ENCODE data around the gene BRD1.

The BRD1 gene

DNA sequence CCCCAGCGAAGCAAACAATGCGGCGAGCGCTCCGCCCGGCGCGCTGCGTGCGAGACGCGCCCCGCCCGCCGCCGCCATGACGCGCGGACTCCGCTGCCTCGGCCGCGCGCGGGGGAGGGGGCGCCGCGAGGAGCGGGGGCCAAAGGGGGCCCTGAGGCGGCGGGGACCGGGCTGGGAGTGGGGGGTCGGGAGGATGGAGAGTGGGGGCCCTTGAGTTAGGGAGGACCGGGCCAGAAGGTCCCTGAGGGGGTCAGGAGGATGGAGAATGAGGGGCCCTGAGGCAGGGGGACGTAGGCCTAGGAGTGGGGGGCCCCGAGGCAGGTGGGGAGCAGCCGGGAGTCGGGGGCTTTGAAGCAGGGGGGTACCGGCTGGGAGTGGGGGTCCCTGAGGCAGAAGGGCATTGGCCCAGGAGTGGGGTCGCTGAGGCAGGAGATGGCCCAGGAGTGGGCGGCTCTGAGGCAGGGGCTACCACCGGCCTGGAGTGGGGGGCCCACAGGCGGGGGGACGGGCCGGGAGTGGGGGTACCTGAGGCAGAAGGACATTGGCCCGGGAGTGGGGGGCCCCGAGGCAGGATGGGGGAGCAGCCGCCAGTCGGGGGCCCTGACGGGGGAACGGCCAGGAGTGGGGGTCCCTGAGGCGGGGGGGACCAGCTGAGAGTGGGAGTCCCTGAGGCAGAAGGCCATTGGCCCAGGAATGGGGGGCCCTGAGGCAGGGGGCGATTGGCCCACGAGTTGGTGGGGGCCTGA lies at the start of gene BRD1:
BRD1 (minus strand) TSS at position 21 of the 746 bp plus-strand sequence. CDS start 3,556 bp downstream, outside the sequence.
- peak; percentile 61 for DNase-seq (ENCODE audit: low spot score)

DNA sequence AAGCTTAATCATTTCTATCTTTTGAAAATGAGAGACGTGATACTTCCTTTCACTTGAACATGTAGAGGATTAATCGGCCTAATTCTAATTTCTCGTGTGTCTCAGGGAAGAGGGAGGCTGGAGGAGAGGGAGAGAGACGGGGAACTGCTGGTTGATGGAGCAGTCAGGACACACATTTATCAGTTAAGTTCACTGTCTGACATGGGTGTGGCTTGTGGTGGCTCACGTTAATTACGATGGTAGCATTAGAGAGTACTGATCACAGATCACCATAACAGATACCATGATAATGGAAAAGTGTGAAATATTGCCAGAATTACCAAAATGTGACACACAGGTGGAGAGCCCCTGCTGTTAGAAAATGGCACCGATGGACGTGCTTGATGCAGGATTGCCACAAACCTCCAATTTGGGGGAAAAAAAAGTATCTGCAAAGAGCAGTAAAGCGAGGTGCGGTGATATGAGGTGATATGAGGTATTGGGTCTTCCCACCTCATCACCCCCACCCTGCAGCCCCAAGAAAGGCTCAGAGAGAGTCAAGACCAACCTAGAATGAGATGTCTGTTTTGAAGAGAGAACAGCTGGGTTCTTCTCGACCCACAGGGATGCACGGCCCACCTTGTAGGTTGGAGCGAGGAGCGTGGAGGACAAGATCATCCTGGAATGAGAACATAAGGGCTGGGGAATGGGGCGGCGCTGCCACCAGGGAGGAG lies 45.7 kb upstream of the BRD1 start:
- no peak for DNase-seq (ENCODE audit: low spot score)

DNA sequence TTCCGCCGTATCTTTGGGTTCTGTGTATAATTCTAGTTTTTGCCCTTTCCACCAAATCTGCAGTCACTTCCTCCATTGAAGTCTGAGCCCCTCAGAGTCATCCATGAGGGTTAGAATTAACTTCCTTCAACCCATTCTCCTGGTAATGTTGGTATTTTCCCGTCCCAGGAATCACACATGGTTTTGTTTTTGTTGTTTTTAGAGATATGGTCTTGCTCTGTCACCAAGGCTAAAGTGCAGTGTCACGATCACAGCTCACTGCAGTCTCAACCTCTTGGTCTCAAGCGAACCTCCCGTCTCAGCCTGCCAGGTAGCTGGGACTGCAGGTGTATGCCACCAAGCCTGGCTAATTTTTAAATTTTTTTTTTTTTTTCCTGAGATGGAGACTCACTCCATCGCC lies 44.7 kb upstream of the BRD1 start:
- no peak for DNase-seq (ENCODE audit: low spot score)

DNA sequence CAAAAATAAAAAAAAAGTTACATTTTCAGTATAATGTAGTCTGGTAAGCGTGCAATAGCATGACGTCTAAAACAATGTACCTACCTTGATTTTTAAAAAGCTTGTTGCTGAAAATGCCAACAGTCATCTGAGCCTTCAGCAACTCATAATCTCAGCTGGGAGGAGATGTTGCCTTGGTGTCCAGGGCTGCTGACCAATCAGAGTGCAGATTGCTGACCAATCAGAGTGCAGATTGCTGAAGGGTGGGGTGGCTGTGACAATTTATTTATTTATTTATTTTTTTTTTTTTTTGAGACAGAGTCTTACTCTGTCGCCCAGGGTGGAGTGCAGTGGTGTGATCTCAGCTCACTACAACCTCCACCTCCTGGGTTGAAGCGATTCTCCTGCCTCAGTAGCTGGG lies 43.8 kb upstream of the BRD1 start:
- DNase-seq (ENCODE audit: low spot score) = no peak

DNA sequence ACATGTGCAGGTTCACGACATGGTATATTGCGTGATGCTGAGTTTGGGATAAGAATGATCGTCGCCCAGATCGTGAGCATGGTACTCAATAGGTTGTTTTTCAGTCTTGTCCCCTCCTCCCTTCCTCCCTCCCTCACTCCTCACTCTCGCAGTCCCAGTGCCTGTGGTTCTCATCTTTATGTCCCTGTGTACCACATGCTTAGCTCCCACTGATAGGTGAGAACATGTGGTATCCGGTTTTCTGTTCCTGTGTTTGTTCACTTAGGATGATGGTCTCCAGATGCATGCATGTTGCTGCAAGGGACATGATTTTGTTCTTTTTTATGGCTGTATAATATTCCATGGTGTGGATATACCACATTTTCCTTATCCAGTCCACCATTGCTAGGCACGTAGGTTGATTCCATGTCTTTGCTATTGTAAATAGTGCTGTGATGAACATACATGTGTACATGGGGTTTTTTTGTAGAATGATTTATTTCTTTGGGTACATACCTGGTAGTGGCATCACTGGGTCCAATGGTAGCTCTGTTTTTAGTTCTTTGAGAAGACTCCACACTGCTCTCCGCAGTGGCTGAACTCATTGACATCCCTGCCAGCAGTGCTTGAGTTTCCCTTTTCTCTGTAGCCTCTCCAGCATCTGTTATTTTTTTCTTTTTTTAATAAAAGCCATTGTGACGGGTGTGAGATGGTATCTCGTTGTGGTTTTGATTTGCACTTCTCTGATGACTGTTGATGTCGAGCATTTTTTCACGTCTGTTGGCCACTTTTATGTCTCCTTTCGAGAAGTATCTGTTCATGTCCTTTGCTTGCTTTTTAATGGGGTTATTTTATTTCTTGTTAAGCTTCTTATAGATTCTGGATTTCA lies 42.4 kb upstream of the BRD1 start:
- peak; percentile 52 for DNase-seq (ENCODE audit: low spot score)

DNA sequence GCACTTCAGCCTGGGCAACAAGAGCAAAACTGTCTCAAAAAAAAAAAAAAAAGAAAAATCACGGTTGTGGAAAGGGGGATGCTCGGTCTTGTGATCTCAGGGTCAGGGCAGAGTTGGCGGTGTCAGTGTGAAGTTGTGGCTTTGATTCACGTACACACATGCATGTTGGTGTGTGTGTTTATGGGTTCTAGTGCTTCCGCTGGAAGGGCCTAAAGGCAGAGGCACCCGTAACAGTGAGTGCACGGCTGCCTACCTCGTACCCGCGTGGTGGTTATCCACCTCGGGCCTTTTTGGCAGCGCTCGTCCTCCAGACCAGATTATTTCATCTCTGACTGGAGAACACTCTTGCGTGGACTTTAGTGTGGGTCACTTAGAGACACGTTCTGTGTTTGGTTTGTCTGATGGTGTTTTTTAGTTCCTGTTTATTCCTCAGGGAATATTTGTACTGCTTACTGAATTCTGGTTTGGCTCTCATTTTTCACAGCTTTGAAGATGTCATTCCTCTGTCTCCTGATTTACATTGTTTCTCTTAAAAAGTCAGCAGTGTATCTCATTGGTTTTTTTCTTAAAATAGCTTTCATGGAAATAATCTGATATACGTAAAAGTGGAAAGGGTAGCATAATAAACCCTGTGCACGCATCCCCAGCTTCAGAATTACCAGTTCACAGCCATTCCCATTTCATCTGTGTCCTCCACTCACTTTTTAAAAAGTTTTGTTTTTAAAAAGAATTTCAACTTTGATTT lies 41.6 kb upstream of the BRD1 start:
- no peak for DNase-seq (ENCODE audit: low spot score)

DNA sequence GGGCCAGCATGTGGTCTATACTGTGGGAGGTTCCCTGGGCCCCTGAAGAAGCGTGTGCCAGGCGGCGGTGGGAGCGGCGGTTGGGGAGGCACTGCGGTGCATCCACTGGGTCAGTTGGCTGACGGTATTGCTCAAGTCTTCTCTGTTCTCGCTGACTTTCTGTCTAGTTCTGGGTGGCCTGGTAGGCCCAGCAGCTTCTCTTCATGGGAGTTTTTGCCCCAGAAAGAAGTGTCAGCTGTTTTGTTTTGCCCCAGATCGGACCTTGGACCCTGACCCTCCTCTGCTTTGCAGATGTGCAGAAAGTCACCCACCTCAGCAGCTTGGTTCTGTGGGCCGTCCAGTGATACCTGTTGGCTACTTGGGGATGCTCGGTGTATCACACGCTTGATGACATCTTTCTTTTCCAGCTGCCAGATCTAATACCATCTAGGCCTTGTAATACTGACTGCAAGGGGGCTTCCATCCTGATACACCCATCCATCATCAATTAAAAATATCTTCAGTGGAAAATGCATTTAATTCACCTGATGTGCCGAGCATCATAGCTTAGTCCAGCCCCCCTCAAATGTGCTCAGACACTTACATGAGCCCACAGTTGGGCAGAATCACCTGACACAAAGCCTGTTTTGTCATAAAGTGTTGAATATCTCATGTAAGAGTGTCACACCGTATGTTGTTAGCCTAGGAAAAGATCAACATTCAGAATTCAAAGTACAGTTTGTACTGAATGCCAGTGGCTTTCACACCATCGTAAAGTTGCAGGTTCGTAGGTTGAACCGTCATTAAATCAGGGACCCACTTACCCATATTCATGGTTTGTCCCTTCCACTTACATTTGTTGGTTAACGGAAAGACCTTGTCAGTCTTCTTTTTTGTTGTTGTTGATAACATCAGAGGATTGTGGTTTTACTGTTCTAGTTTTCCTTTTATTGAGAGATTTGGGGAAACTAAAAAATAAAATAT lies 39.9 kb upstream of the BRD1 start:
- DNase-seq (ENCODE audit: low spot score) = peak; percentile 44

DNA sequence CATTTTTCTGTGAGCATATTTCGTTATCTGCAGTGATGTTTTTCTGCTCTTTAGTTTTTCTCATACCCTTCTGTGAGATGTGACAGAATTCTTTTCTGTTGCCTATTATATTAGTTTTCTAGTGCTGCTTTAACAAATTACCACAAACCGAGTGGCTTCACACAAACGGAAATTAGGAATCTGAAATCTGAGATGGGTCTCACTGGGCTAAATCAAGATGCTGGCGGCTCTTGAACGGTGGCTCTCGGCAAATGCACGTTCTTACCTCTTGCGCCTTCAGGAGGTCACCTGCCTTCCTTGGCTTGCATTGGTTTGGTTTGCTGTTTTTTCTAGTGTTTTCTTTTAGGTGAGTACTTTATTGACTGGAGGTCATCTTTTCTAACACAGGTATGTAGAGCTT lies 39.0 kb upstream of the BRD1 start:
- DNase-seq (ENCODE audit: low spot score) = no peak

DNA sequence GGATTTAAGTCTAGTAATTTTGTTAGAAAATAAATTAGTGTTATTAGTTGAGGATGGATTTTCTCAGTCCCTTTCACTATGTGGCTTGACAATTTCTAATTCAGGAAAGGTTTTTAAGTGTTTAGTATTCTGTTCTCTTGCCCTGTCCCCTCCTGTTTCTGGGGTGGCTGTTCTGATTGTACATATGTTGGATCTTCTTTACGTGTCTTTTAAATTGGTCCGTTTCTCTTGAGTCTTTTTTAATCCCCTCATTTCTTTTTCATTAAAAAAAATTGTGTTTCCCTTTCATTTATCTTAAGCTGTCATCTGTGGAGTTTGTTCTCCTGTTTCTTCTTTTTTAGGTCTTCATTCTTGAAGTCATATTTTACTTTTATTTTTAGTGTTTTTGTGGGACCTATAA lies 38.5 kb upstream of the BRD1 start:
- no peak for DNase-seq (ENCODE audit: low spot score)

DNA sequence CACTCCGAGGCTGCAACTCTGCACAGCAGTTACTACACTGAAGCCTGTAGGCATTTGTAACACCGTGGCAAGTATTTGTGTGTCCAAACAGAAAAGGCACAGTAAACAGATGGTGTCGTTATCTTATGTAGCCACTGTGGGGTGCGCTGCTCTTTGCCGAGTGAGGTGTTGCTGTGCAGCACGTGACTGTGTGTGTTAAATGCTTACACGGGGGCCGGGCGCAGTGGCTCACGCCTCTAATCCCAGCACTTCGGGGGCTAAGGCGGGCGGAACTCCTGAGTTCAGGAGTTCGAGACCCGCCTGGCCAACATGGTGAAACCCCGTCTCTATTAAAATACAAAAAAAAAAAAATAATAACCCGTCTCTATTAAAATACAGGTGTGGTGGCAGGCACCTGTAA lies 37.5 kb upstream of the BRD1 start:
- no peak for DNase-seq (ENCODE audit: low spot score)

DNA sequence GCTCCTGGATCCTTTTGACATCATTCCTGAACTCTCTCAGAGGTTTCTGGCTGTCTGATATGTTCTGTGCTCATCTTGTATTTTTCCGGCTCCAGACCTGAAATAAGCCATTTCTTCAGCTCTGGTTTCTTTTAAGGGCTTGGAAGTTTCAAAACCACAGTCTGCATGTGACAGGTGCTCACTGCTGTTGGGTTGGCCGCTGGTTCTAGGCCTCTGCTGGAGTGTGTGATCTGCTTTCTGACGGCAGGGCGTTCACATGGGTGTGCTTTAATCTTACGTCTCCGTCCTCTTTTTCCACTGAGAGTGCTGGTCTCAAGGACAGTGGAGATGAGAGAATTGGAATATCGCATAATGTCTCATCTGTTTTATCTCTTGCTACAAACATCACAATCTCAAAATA lies 36.3 kb upstream of the BRD1 start:
- DNase-seq (ENCODE audit: low spot score) = no peak

DNA sequence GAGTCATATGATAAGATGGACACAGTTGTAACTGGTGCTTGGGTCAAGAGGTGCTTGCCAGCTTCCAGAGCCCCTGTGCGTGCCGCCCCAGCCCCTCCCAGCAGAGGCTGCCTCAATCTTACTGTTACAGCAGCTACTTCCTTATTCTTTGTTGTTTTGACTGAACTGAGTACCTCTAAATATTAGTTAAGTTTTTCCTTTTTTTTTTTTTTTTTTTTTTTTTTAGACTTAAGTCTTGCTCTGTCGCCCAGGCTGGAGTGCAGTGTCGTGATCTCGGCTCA lies 34.8 kb upstream of the BRD1 start:
- DNase-seq (ENCODE audit: low spot score) = no peak

DNA sequence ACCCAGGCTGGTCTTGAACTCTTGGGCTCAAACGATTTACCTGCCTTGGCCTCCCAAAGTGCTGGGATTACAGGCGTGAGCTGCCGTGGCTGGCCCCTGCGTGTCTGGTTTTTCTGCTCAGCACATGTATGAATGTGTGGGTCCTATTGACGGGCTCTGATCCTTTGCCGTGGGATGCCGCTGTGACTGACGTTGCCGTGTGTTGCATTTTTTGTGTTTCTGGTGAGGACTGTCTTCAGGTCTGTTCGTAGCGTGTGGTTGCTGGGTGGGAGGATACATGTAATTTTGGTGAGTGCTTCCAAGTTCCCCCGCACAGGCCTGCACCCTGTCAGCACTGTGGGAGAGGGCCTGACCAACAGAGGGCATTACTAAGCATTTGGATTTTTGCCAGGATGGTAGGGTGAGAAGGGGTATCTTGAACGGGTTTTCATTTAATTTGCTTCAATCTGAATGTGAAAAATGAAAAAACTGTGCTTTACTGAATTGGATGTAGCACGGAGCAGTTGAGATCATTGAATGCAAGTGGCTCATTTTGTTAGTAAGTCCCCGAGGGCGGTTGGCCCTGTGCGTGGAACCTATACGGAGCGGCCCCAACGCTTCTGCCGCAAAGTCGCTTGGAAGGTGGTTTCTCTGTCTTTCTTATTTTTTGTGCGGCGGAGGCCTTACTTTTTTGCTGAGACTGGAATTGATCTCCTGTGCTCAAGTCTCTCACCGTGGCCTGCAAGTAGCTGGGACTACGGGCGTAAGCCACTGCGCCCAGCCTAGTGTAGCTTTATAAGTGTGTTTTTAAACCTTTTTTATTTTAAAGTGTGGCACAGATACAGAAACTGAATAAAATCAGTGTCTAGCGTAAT lies 34.2 kb upstream of the BRD1 start:
- DNase-seq (ENCODE audit: low spot score) = no peak

DNA sequence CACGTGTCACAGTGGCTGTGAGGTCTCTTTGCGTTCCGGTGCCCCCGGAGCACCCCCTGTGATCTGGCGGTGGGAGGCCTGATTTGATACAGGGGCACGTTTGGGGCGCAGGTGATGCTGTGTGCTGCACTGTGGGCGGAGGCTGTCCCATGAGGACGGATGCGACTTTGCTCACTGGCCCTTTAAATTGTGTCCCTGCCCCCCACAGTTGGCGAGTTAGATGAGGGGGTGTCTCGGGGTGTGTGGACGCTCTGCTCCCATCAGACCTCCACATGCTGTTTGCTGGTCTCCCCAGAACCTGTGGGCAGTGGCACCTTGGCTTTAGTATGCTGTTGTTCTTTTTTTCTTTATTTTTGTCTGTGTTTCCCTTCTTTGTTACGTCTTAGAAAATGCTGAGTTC lies 31.2 kb upstream of the BRD1 start:
- no peak for DNase-seq (ENCODE audit: low spot score)

DNA sequence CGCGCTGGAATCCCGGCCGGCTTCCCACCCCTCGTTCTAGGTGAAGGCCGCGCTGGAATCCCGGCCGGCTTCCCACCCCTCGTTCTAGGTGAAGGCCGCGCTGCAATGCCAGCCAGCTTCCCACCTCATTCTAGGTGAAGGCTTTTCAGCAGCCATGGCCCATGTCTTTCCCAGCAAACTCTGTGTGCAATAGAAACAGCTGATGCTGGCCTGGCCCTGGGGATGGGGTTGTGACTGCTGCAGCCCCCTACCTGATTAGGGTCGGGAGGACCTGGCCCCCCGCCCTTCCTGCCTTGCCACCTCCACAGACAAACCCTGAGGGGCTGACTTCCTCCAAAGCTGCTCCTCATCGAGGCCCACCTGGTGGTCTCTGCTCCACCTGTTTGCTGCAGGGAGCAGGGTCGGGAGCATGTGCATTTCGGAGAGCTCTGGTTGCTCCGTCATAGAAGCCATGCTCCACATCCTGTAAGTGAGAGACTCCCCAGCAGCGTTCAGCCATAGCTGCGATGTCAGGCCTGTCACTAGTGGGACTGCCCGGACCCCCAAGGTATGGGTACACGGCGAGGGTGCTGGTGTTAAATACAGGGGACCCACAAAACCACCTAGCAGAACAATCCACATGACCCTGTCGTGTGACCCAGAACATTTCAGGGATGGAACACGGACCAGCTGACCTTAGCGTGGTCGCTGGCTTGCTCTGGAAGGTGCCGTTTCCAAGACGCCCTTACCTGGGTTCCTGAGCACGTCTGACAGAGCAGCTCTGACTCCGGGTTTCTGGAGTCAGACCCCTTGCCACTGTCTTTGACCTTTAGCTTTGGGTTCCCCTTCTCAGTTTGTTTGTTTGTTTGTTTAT lies 29.3 kb upstream of the BRD1 start:
- DNase-seq (ENCODE audit: low spot score) = no peak

DNA sequence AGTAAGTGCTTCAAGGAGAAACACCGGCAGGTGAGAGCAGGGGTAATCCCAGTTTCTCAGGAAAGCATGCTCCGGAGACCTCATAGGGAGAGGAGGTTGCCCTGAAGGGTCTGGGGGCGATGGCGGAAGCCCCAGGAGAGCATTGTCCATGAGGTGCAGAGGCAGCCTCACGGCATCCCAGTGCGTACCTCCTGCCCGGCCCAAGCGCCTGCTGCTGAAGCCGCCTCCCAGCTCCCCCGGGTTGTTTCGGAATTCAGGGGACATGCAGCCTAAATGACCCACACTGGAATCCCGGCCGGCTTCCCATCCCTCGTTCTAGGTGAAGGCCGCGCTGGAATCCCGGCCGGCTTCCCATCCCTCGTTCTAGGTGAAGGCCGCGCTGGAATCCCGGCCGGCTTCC lies 28.7 kb upstream of the BRD1 start:
- no peak for DNase-seq (ENCODE audit: low spot score)

DNA sequence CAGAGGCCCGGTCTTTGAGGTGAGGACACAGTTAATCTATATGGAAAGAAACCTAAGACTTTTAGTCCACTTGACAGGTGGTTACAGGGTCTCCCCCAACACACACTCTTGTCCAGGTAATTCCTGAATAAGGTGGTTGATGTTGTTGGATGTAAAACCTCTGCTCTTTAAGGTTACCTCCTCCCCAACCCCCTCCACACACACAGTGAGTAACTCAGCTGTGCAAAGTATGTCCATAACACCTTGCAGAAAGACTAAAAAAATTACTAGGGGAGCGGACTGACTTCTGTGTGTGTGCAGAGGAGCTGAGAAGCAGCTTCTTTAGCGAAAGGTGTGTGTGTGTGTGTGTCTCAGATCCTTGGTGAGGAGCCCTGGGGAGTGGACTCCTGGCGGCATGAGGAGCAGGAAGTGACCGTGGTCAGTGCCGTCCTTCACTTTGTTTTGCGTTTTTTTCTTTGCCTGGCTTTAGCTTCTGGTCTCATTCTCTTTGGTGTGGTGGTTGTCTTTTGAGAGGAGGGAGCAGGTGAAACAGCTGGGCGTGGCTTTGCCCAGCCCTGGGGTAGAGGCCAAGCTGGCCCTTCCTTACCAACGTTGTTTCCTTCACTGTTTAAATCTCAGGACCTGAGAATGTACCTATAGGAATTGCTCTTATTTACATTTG lies 27.7 kb upstream of the BRD1 start:
- DNase-seq (ENCODE audit: low spot score) = no peak

DNA sequence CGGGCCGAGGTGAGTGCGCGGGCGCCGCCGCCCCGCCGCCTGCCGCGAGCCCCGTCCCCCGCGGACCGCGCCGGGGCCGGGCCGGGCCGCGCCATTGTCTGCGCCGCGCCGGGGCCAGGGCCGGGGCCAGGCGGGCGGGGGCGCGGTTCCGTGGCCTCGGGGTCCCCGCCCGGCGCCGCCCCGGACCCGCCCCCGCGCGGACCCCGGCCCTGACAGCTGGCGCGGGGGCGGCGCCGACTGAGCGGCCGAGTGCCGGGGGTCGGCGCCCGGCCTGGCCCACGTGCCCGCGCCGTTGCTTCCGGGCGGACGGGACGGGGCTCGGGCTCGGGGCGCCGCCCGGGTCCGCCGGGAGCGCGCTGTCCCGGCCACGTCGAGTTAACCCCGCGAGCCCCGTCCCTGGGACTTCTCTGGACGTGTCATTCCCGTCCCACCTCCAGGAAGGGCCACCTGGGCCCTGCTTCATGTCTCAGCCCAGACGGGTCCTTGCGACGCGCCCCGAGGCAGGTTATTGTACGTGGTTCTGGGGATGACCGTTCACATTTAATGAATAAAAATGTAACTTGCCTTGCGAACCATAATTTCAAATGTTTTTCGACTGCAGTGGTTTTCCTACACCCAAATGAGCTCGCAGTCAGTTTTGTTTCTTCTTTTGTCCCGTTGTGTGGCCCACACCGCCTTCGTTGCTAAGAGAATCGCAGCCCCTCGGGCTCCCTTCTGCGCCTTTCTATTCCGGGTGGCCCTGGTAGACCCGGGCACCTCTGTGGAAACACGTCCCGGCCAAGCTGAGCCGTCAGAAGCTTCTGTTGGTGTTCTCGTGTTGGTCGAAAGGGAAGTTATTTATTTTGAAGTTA lies 26.5 kb upstream of the BRD1 start:
- peak; percentile 22 for DNase-seq (ENCODE audit: low spot score)

All from activated CD4-positive, alpha-beta T cell treated with anti-CD3 and anti-CD28 coated beads, Interleukin-2, Interleukin-4, amounts not matched to agents 100 ng/mL and 50 ng/mL, durations not matched to agents 16 hours and 8 hours (primary cell).